GM12865 (cell line): ENCODE measurements around the gene PARP8.
"Not testable (repeated sequence)": the region's sequence is repeated elsewhere in the genome, so short reads cannot be mapped to it uniquely, and the experiment has no call there.

Experiments
- DNase-seq: peaks from one replicate; pipeline ENCODE4 v3.0.0; 2010; ENCODE audit warnings: low read depth
- H3K4me3 ChIP-seq: 2 replicates; pipeline ENCODE4 v1.5.1; 2011; ENCODE audit warnings: mild to moderate bottlenecking, low read depth, low read length, control low read depth
- CTCF ChIP-seq: IDR thresholded peaks from 2 replicates; pipeline ENCODE4 v1.5.1; 2011; ENCODE audit warnings: low read length, control low read depth, low read depth, inconsistent platforms; ENCODE audit not compliant: insufficient read depth; ENCODE audit errors: missing control alignments

The PARP8 gene

GRCh38 chr5:50687548-50687947 is 21.1 kb downstream of the PARP8 start:
- no peak for DNase-seq
- no peak for TF ChIP-seq CTCF
- H3K4me3 ChIP-seq, result no peak overlapping the region

GRCh38 chr5:50691399-50692016 is 25.1 kb downstream of the PARP8 start:
- no peak overlapping the region for H3K4me3 ChIP-seq
- peak; percentile 47 for DNase-seq
- no peak for TF ChIP-seq CTCF

- no peak for TF ChIP-seq CTCF
- DNase-seq, result no peak
- no peak overlapping the region for H3K4me3 ChIP-seq
Measured at GRCh38 chr5:50694027-50694590, 27.7 kb downstream of the PARP8 start.

GRCh38 chr5:50694626-50695025 is 28.2 kb downstream of the PARP8 start:
- not testable (repeated sequence) for DNase-seq, H3K4me3 ChIP-seq

GRCh38 chr5:50697739-50698138 is 31.3 kb downstream of the PARP8 start:
- no peak overlapping the region for H3K4me3 ChIP-seq
- DNase-seq, result peak; percentile 17
- no peak for TF ChIP-seq CTCF

GRCh38 chr5:50699737-50700136 is 33.3 kb downstream of the PARP8 start:
- TF ChIP-seq CTCF, result no peak
- H3K4me3 ChIP-seq, result no peak overlapping the region
- DNase-seq, result no peak

- DNase-seq, result no peak
- no peak overlapping the region for H3K4me3 ChIP-seq
- TF ChIP-seq CTCF, result no peak
Measured at GRCh38 chr5:50700706-50701105, 34.3 kb downstream of the PARP8 start.
